Neural crest cell (in vitro differentiated cells): ENCODE data around the gene GPX3. TPM values are rescaled to one million over a fixed set of nuclear protein-coding genes. Genes with fewer than 3 reads are reported as not detected.
A peak's percentile ranks its signal among the peaks of the same experiment; 100 is the strongest.

Source experiments
- DNase-seq: peaks from one replicate; pipeline ENCODE4 v3.0.0; 2021; ENCODE audit warnings: low read depth, mixed read lengths, low spot score
- H3K27ac Mint-ChIP-seq: one replicate; pipeline ENCODE4 v1.8.0; 2021; ENCODE audit warnings: mild to moderate bottlenecking, mixed read lengths; ENCODE audit not compliant: unreplicated experiment
- H3K27me3 Mint-ChIP-seq: 2 replicates; pipeline ENCODE4 v1.8.0; 2021; ENCODE audit warnings: low read depth, mild to moderate bottlenecking, mixed read lengths
- H3K36me3 Mint-ChIP-seq: 2 replicates; pipeline ENCODE4 v1.8.0; 2021; ENCODE audit warnings: low read depth, mild to moderate bottlenecking, mixed read lengths
- H3K4me1 Mint-ChIP-seq: 2 replicates; pipeline ENCODE4 v1.8.0; 2021; ENCODE audit warnings: mixed read lengths
- H3K4me3 Mint-ChIP-seq: one replicate; pipeline ENCODE4 v1.8.0; 2021; ENCODE audit warnings: mild to moderate bottlenecking, mixed read lengths
- H3K9me3 Mint-ChIP-seq: 2 replicates; pipeline ENCODE4 v1.8.0; 2021; ENCODE audit warnings: mixed read lengths
- total RNA-seq: library from RNA; stranded (reverse); gene quantifications from 2 replicates; pipeline ENCODE4 v1.2.1, GENCODE V29; 2021
- TF ChIP-seq, protein P1 (sequence below): fragments of 200-600 bp; sonication (generic); conservative IDR thresholded peaks from 2 replicates; pipeline ENCODE4 v1.5.0; 2021; ENCODE audit warnings: antibody characterized with exemption, mild to moderate bottlenecking

The GPX3 gene
- total RNA-seq, 1 donor from 2014 or later: 4.6 TPM

DNA sequence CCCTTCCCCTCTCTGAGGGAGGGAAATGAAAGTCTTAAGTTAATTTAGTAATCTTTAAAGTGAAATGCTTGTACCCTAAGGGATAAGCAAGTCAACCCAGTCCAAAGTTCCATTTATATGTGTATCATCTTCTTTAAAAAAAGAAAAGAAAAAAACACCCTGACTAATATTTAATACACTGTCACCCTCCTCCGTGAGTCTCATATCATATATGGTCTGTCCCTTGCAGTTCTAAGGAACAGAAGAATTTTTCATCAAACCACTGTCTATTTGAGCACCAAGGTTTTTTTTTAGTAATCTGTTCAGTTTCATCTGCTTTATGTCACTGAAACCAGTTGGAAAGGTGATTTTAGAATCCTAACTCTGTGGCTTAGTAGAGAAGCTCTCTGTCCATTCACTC, 45.2 kb downstream of the GPX3 start:
- Mint-ChIP-seq H3K9me3 (no peaks in the 10 kb centered on the region), H3K27ac (peak overlapping the region; percentile 28), H3K36me3 (no peaks in the 10 kb centered on the region), H3K4me3 (no peak overlapping the region), H3K27me3 (no peaks in the 10 kb centered on the region), H3K4me1 (peaks cover 25% of the 10 kb centered on the region)
- no peak for DNase-seq
- TF ChIP-seq, protein P1, sequence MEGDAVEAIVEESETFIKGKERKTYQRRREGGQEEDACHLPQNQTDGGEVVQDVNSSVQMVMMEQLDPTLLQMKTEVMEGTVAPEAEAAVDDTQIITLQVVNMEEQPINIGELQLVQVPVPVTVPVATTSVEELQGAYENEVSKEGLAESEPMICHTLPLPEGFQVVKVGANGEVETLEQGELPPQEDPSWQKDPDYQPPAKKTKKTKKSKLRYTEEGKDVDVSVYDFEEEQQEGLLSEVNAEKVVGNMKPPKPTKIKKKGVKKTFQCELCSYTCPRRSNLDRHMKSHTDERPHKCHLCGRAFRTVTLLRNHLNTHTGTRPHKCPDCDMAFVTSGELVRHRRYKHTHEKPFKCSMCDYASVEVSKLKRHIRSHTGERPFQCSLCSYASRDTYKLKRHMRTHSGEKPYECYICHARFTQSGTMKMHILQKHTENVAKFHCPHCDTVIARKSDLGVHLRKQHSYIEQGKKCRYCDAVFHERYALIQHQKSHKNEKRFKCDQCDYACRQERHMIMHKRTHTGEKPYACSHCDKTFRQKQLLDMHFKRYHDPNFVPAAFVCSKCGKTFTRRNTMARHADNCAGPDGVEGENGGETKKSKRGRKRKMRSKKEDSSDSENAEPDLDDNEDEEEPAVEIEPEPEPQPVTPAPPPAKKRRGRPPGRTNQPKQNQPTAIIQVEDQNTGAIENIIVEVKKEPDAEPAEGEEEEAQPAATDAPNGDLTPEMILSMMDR: no peak

DNA sequence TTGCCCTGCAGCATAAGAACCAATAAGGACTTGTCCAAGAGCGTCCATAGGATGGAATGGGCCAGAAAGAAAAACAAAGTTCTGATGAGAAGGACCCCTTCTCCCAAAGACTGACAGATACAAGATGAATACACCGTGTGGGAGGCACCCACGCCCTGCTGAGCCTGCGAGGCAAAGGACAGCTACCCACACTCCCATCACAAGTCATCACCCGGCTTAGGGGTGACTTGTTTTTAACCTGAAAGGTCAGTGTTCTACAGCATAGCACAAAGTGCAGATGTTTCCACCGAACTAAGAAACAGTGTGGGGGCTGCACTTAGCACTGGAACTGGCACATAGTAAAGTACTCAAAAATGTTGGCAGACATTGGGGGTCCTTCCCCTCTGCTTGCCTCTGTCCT, 46.5 kb downstream of the GPX3 start:
- Mint-ChIP-seq H3K4me3 (no peak overlapping the region), H3K27me3 (no peaks in the 10 kb centered on the region), H3K9me3 (no peaks in the 10 kb centered on the region), H3K4me1 (peaks cover 25% of the 10 kb centered on the region), H3K36me3 (no peaks in the 10 kb centered on the region), H3K27ac (peak overlapping the region; percentile 43)
- TF ChIP-seq, protein P1: no peak
- DNase-seq: no peak

DNA sequence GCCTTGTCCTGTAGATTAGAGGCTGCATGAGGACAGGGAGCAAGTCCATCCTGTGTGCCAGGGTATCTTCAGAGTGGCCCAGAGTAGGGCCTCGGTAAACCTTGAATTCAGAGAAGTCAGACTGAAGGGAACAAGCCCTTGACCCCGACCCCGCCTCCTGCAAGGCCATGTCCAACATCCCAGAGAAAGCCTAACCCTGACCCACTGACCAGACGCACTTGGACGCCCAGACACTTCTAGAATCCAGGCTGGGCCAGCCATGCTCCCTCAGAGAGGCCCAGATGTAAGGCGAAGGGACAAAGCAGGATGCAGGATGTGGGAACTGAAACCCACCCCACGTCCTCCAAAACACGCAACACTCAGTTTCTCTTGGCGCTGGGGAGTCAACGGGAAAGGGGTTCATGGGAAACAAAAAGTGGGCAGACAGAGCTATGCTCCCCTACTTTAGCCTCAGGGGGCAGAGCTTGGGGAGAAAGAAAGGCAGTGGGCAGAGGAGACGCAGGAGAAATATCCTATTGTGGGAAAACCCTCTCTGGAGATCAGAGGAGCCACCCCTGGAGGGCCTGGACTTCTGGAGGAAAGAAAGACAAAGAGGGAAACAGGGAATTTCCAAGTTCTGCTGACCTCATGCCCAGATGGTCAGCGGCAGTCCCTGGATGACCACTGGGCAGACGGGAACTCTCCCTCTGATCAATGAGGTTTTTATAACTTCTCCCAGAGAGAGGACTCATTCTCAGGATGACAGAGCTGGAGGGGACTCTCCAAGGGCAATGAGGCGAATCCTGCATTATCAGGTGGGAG, 47.4 kb downstream of the GPX3 start:
- no peak for DNase-seq
- H3K4me3 Mint-ChIP-seq: no peak overlapping the region
- peaks cover 25% of the 10 kb centered on the region for H3K4me1 Mint-ChIP-seq
- H3K36me3 Mint-ChIP-seq: no peaks in the 10 kb centered on the region
- H3K27ac Mint-ChIP-seq: peak overlapping the region; percentile 94
- no peaks in the 10 kb centered on the region for H3K27me3 Mint-ChIP-seq
- TF ChIP-seq, protein P1: no peak
- H3K9me3 Mint-ChIP-seq: no peaks in the 10 kb centered on the region

DNA sequence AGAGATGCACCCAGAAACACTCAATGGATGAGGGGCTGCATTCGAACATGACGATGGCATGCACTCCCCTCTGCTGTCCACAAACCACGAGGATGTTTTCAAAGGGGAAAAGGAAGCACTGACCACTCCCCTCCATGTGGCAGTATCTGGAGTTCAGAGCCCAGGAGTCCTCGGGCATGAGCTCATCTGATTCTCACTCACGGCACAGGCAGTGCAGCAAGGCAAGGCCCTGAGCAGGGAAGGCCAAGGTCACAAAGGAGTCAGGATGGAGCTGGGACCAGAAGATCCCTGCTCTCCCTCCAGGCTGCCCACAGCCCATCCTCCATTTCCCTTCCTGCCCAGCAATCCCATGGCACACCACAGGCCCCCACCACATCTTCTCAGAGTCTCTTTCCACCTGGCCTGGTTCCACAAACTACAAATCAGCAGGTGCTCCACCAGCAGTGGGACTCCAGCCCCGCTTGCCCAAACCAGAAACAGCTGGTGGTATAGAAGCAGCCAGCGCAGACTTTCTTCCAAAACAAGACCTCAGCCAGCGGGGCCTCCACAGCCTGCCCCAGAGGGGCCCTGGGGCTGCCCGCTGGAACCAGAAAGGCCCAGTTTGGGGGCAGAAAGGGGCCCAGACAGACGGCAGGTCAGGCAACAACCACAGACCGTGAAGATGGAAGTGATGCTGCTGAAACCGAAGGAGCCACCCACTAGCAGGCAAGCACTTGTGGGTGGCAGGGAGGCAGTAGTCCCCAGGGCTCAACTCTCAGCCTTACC, 48.2 kb downstream of the GPX3 start:
- TF ChIP-seq, protein P1: no peak
- Mint-ChIP-seq H3K4me3 (no peak overlapping the region), H3K4me1 (peaks cover 20% of the 10 kb centered on the region), H3K27me3 (no peaks in the 10 kb centered on the region), H3K36me3 (no peaks in the 10 kb centered on the region), H3K9me3 (no peaks in the 10 kb centered on the region), H3K27ac (peak overlapping the region; percentile 94)
- no peak for DNase-seq

DNA sequence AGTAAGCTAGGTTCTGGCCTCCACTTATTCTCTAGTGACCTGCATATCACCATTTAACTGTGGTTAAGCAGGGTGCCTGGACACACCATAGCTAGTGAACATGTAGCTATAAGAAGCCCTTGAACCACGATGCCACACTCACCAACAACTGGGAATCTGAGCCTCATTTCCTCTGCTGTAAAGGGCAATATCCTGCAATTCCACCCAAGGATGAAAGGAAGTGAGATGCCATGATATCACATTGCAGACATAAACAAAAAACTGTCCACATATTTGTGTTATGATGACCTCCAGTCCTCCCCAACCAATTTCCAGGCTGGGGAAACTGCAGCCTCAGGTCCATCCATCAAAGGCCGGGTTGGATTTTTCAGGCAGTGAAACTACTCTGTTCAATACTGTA, 50.1 kb downstream of the GPX3 start:
- Mint-ChIP-seq H3K9me3 (no peaks in the 10 kb centered on the region), H3K27me3 (no peaks in the 10 kb centered on the region), H3K4me1 (peaks cover 16% of the 10 kb centered on the region), H3K27ac (no peak overlapping the region), H3K36me3 (no peaks in the 10 kb centered on the region), H3K4me3 (no peak overlapping the region)
- TF ChIP-seq, protein P1: no peak
- no peak for DNase-seq
